Epidermal melanocyte (primary cell): ENCODE results near the gene PSTPIP1.

Experiments used
- DNase-seq: peaks from one replicate; pipeline ENCODE4 v3.0.0; 2011; ENCODE audit warnings: low spot score; ENCODE audit not compliant: insufficient read length

PSTPIP1 gene

GRCh38 chr15:77042245-77042919 is 47.5 kb downstream of the PSTPIP1 start:
- DNase-seq: no peak

DNA sequence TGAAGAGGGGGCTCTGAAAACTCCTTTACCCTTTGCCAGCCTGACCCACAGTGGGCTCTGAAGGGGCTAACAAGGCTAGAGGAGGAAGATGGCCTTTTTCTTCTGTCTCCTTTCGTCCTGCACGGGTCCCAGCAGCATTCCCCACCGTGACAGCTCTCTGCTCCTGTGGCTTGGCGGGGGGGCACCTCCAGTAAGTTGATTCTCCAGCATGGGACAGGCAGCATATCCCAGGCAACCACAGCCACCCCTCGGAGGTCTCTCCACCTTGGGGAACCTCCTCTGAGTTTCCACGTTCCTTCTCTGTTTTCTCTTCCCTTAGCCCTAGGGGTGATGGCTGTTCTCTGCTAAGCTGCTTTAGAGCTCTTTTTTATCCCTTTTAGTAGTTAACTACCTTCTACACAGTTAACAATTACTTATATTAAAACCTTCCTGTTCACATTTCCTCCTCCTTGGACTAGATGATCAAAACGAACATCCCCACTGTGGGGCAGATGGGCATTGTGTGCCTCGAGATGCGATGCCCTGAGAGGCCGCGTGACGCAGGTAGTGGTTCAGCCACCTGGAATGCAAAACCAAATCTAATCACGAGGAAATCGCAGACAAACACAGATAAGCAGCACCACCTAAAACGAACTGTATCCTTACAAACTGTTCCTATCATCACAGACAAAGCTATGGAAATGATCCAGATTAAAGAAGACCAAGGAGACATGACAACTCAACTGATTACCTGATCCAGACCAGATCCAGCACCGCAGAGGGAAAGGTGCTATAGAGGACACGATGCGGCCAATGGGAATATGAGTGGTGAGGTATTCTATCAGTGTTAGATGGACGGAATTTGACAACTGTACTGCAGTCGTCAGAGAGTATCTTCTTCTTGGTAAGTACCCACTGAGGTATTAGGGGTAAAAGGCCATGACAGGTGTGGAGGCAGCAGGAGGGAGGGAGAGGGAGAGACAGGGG is 48.3 kb downstream of the PSTPIP1 start:
- DNase-seq: no peak

- no peak for DNase-seq
Observed at GRCh38 chr15:77044228-77045042, 49.5 kb downstream of the PSTPIP1 start.

DNA sequence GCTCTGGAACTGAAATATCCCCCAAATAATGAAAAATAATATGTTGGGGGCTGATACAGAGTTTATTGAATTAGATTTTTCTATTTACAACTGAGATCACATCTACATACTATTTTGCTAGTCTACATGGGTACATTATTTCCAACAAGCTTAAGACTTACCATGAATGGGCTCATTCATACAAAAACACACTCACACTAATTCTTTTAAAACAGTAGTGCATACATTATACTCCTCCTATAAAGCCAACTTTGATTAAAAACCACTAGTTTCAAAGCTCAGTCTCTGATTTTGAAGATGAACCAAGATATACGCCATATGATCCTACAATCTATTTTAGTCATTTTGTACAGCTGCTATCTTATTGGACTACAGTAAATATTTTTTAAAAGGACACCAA is 51.1 kb downstream of the PSTPIP1 start:
- DNase-seq: no peak

GRCh38 chr15:77046704-77047412 is 51.9 kb downstream of the PSTPIP1 start:
- DNase-seq: no peak

- no peak for DNase-seq
Observed at GRCh38 chr15:77048135-77048876, 53.4 kb downstream of the PSTPIP1 start.

DNA sequence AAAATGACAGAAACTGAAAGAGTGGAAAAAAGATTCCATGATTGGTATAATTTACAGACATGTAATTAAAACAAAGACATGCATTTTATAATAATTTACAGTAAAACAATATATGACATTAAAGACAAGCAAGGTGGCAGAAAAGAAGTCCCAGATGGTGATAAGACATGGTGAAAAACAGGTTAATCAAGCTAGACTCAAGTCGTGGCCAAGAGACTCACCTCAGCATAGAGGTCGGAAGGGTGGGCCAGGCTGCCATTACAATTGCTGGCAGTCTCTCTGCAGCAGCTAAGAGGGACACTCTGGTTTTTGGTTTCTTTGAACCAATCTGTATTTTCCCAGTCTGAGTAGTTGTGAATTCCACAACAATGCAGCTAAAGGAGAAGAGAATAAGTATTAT is 57.6 kb downstream of the PSTPIP1 start:
- DNase-seq: no peak

DNA sequence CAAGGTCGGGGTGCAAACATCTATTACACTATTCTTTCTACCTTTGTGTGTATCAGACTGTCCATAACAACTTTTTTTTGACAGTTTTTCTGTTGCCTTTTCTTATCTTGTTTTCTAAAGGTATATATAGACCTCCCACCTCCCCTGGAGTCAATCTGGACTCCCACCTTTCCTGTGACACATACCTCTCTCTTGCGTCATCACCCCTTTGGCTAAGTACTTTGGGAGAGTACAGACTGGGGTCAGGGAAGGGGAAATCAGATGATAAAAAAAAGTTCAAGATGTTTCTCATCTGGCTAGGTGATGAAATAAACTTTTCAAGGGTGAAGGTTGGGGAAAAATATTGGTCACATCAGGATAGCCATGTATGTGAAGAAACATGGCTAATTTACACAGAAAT is 58.8 kb downstream of the PSTPIP1 start:
- no peak for DNase-seq

GRCh38 chr15:77057072-77057471 is 62.1 kb downstream of the PSTPIP1 start:
- DNase-seq: no peak

- no peak for DNase-seq
Observed at GRCh38 chr15:77057685-77058084, 62.8 kb downstream of the PSTPIP1 start.

DNA sequence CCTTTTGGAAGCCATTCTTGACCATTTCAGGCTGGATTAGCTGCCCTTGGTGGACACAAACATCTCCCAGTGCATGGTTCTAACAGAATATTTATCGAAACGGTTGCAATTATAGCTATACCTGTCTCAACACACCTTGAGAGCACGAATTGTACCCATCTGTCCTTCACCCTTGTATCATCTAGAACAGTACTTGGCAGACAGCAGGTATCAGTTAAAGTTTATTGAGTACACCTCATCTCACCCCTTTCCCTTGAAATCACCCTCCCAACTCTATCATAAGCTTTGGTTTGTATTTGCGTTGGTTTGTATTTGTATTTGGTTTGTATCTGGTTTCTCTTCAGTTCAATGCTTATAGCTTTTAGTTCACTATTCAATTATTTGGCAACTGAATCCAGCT is 63.5 kb downstream of the PSTPIP1 start:
- no peak for DNase-seq

GRCh38 chr15:77059786-77060361 is 64.9 kb downstream of the PSTPIP1 start:
- no peak for DNase-seq

DNA sequence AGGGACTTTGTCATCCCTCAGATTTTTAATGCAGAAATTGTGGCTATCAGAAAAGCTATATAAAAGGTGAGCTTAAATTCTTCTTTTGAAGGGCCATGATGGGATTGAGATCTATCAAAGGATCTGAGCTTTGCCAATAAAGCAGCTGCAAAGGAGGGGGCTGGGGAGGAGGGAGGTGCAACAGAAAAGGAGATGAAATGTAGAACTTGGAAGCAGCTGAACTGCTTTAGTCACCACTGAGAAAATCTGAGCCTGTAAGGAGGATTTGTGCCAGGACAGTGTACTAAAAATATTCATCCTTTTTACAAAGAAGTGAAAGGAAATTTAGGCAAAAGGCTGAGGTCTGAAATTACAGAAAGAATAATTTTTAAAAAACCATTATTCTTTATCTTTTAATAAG is 65.6 kb downstream of the PSTPIP1 start:
- no peak for DNase-seq

DNA sequence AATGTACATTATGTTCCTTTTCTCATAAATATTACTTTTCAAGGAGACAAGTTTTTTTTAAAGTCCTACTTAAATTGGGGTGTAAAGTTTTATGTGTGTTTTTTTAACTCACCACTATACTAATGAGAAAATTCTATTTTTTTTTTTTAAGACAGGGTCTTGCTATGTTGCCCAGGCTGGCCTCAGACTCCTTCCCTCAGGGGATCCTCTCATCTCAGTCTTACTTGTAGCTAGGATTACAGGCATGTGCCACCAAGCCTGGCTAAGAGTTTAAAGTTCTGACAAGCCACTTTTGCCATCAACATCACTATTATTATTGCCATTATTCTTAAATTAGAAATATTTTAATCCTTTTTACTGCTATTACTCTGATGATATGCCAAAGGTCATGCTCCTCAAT is 68.3 kb downstream of the PSTPIP1 start:
- no peak for DNase-seq

DNA sequence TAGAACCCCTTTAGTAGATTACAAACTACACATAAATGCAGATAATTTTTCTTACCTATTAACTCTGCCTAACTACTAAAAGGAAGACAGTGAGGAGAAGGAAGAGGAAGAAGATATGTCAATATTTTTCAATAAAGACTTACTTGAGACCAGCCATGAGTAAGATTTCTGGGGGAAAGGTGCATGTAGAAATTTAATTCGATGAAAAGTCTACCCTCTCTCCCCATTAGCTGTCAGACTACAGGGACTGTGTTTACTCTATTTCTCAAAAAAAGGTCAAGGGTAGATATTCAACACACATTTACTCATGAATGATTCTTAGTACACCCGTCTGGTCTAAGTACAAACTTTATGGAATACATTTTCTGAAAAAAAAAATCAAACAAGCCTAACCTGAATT is 69.1 kb downstream of the PSTPIP1 start:
- DNase-seq: no peak

- no peak for DNase-seq
Observed at GRCh38 chr15:77064539-77065308, 69.8 kb downstream of the PSTPIP1 start.

GRCh38 chr15:77066971-77067690 is 72.2 kb downstream of the PSTPIP1 start:
- DNase-seq: no peak

DNA sequence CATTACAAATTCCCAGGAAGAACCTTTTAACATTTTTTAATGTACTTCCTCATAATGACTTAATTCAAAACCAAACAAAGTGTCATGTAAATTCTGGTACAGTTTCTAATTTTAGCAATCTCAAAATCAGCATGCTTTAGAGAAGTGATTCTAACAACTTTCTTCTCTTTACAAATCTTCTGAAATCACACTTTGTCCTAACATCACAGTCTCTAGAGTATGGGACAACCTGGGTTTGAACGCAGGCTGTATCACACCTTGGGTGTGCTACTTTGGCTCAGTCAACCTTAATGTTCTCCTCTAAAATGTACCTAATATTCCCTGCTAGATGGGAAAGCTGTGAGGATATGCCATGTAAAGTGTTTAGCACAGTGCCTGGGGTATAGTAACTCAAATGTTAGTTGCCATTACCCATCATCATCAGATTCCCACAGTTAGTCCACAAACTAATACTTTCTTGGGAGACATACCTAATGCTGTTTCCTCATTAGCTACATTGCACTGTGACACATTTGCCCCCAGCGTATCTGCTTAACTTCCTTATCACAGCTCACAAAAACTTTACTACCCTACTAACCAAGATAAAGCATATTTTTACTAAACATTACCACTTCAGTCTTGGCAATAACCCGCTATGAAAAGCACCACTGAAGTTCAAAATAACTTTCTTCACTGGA is 72.9 kb downstream of the PSTPIP1 start:
- no peak for DNase-seq
